Measurements from ENCODE around the gene AFF1. TPM values are rescaled to one million over a fixed set of nuclear protein-coding genes. Genes with fewer than 3 reads are reported as not detected.
"Not testable (repeated sequence)": the region's sequence is repeated elsewhere in the genome, so short reads cannot be mapped to it uniquely, and the experiment has no call there.

Gene AFF1
- polyA plus RNA-seq, 3 donors from 2014 or later = 10.1 to 35.3 (median 13.9) TPM

GRCh38 chr4:86970447-86971354 lies 35.9 kb downstream of the AFF1 start:
- Mint-ChIP-seq H3K4me3 (peak overlapping the region in 1 of 5 donors; percentile 12), H3K27ac (peak overlapping the region in 1 of 6 donors; percentile 41)

GRCh38 chr4:86971355-86971683 lies 36.5 kb downstream of the AFF1 start:
- Mint-ChIP-seq H3K27me3 (ENCODE audit: low read depth in 3 of 3) (no peaks in the 10 kb centered on the region), H3K27ac (no peak overlapping the region), H3K4me1 (peaks cover 26 to 54% of the 10 kb centered on the region in 2 donors), H3K4me3 (no peak overlapping the region), H3K9me3 (no peaks in the 10 kb centered on the region), H3K36me3 (no peaks in the 10 kb centered on the region)
- DNase-seq = no peak

More at GRCh38 chr4:86970447-86971354, 35.9 kb downstream of the AFF1 start:
- DNase-seq = no peak
- Mint-ChIP-seq H3K36me3 (no peaks in the 10 kb centered on the region), H3K27me3 (ENCODE audit: low read depth in 3 of 3) (no peaks in the 10 kb centered on the region), H3K4me1 (peaks cover 24 to 47% of the 10 kb centered on the region in 2 donors), H3K9me3 (no peaks in the 10 kb centered on the region)

- Mint-ChIP-seq H3K4me1 (peaks cover 34 to 68% of the 10 kb centered on the region in 2 donors), H3K27me3 (ENCODE audit: low read depth in 3 of 3) (no peaks in the 10 kb centered on the region), H3K4me3 (no peak overlapping the region)
Measured at GRCh38 chr4:86972997-86973396, 38.2 kb downstream of the AFF1 start.

GRCh38 chr4:86973668-86974067 lies 38.9 kb downstream of the AFF1 start:
- Mint-ChIP-seq H3K4me1 (peaks cover 34 to 68% of the 10 kb centered on the region in 2 donors), H3K27ac (peak overlapping the region in 2 of 6 donors; percentile 41 to 55), H3K36me3 (no peaks in the 10 kb centered on the region), H3K4me3 (no peak overlapping the region), H3K9me3 (no peaks in the 10 kb centered on the region), H3K27me3 (ENCODE audit: low read depth in 3 of 3) (no peaks in the 10 kb centered on the region)
- DNase-seq = no peak

More at GRCh38 chr4:86972997-86973396, 38.2 kb downstream of the AFF1 start:
- Mint-ChIP-seq H3K9me3 (no peaks in the 10 kb centered on the region), H3K27ac (peak overlapping the region in 4 of 6 donors; percentile 5 to 66 (median 50)), H3K36me3 (no peaks in the 10 kb centered on the region)
- no peak for DNase-seq

- H3K27ac Mint-ChIP-seq = peak overlapping the region in 5 of 6 donors; percentile 11 to 46 (median 29)
Measured at GRCh38 chr4:86974551-86974994, 39.8 kb downstream of the AFF1 start.

GRCh38 chr4:86975927-86976326 lies 41.1 kb downstream of the AFF1 start:
- H3K27ac Mint-ChIP-seq = peak overlapping the region in 1 of 6 donors; percentile 1
- no peak overlapping the region for H3K4me3 Mint-ChIP-seq
- H3K36me3 Mint-ChIP-seq = no peaks in the 10 kb centered on the region
- peaks cover 34 to 63% of the 10 kb centered on the region in 2 donors for H3K4me1 Mint-ChIP-seq
- H3K27me3 Mint-ChIP-seq (ENCODE audit: low read depth in 3 of 3) = no peaks in the 10 kb centered on the region
- H3K9me3 Mint-ChIP-seq = no peaks in the 10 kb centered on the region
- no peak for DNase-seq

More at GRCh38 chr4:86974551-86974994, 39.8 kb downstream of the AFF1 start:
- H3K9me3 Mint-ChIP-seq = no peaks in the 10 kb centered on the region
- H3K27me3 Mint-ChIP-seq (ENCODE audit: low read depth in 3 of 3) = no peaks in the 10 kb centered on the region
- H3K4me3 Mint-ChIP-seq = peak overlapping the region in 2 of 5 donors; percentile 6 to 19
- H3K36me3 Mint-ChIP-seq = no peaks in the 10 kb centered on the region
- no peak for DNase-seq
- peaks cover 34 to 68% of the 10 kb centered on the region in 2 donors for H3K4me1 Mint-ChIP-seq

GRCh38 chr4:86976801-86977485 lies 42.1 kb downstream of the AFF1 start:
- Mint-ChIP-seq H3K27ac (no peak overlapping the region), H3K9me3 (no peaks in the 10 kb centered on the region), H3K36me3 (peaks cover 3 to 4% (median 3%) of the 10 kb centered on the region in 3 donors), H3K27me3 (ENCODE audit: low read depth in 3 of 3) (no peaks in the 10 kb centered on the region), H3K4me3 (no peak overlapping the region), H3K4me1 (peaks cover 36 to 62% of the 10 kb centered on the region in 2 donors)
- no peak for DNase-seq

- no peak for DNase-seq
- H3K4me3 Mint-ChIP-seq = no peak overlapping the region
Measured at GRCh38 chr4:86977621-86978184, 42.9 kb downstream of the AFF1 start.

GRCh38 chr4:86978709-86979108 lies 43.9 kb downstream of the AFF1 start:
- Mint-ChIP-seq H3K27me3 (ENCODE audit: low read depth in 3 of 3) (no peaks in the 10 kb centered on the region), H3K4me3 (no peak overlapping the region), H3K27ac (no peak overlapping the region), H3K4me1 (peaks cover 31 to 50% of the 10 kb centered on the region in 2 donors), H3K9me3 (no peaks in the 10 kb centered on the region), H3K36me3 (peaks cover 5 to 6% (median 6%) of the 10 kb centered on the region in 3 donors)
- no peak for DNase-seq

More at GRCh38 chr4:86977621-86978184, 42.9 kb downstream of the AFF1 start:
- H3K9me3 Mint-ChIP-seq = no peaks in the 10 kb centered on the region
- H3K27me3 Mint-ChIP-seq (ENCODE audit: low read depth in 3 of 3) = no peaks in the 10 kb centered on the region
- peaks cover 39 to 60% of the 10 kb centered on the region in 2 donors for H3K4me1 Mint-ChIP-seq
- peaks cover 5 to 6% (median 6%) of the 10 kb centered on the region in 3 donors for H3K36me3 Mint-ChIP-seq
- peak overlapping the region in 1 of 6 donors; percentile 78 for H3K27ac Mint-ChIP-seq

GRCh38 chr4:86980230-86980629 lies 45.4 kb downstream of the AFF1 start:
- peaks cover 5 to 6% (median 6%) of the 10 kb centered on the region in 3 donors for H3K36me3 Mint-ChIP-seq
- H3K27me3 Mint-ChIP-seq (ENCODE audit: low read depth in 3 of 3) = no peaks in the 10 kb centered on the region
- no peaks in the 10 kb centered on the region for H3K9me3 Mint-ChIP-seq
- no peak overlapping the region for H3K27ac Mint-ChIP-seq
- peaks cover 20 to 36% of the 10 kb centered on the region in 2 donors for H3K4me1 Mint-ChIP-seq
- no peak overlapping the region for H3K4me3 Mint-ChIP-seq
- DNase-seq = no peak

- peaks cover 5 to 6% (median 6%) of the 10 kb centered on the region in 3 donors for H3K36me3 Mint-ChIP-seq
- H3K27me3 Mint-ChIP-seq (ENCODE audit: low read depth in 3 of 3) = no peaks in the 10 kb centered on the region
- peak overlapping the region in 4 of 5 donors; percentile 3 to 44 (median 14) for H3K4me3 Mint-ChIP-seq
- DNase-seq = no peak
- peak overlapping the region in 5 of 6 donors; percentile 11 to 73 (median 36) for H3K27ac Mint-ChIP-seq
- H3K9me3 Mint-ChIP-seq = no peaks in the 10 kb centered on the region
- peaks cover 15 to 22% of the 10 kb centered on the region in 2 donors for H3K4me1 Mint-ChIP-seq
Measured at GRCh38 chr4:86981789-86982188, 47.0 kb downstream of the AFF1 start.

GRCh38 chr4:86985852-86986251 lies 51.0 kb downstream of the AFF1 start:
- Mint-ChIP-seq H3K36me3 (peaks cover 6 to 20% (median 17%) of the 10 kb centered on the region in 3 donors), H3K4me1 (peaks cover 10% of the 10 kb centered on the region in 2 donors)
- H3K27ac Mint-ChIP-seq; H3K9me3 Mint-ChIP-seq; H3K4me3 Mint-ChIP-seq; DNase-seq; H3K27me3 Mint-ChIP-seq (ENCODE audit: low read depth in 3 of 3): not testable (repeated sequence)

GRCh38 chr4:86989658-86990057 lies 54.8 kb downstream of the AFF1 start:
- H3K27me3 Mint-ChIP-seq (ENCODE audit: low read depth in 3 of 3); H3K9me3 Mint-ChIP-seq; H3K4me3 Mint-ChIP-seq; DNase-seq: not testable (repeated sequence)
- Mint-ChIP-seq H3K27ac (peak overlapping the region in 1 of 6 donors; percentile 71), H3K36me3 (peaks cover 0 to 15% (median 14%) of the 10 kb centered on the region in 3 donors), H3K4me1 (peaks cover 6 to 14% of the 10 kb centered on the region in 2 donors)
